ENCODE results near the gene THOC2.

THOC2 gene

DNA sequence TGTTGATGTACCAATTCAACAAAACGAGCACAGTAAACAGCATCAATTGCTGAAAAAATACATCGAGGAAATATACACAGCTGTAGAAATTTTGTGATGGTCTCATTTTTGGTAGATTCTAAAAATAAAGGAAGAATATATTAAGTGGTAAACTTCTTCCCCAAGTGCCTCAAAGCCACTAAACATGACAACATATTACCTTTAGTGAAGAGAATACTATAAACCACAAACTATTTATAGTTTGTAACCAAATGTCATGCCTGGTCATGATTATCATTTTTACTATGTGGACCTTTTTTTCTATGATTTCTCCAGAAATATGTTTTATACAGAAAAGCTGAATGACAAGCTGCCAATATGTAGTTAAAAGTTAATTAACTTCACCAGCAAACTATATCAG, 106.9 kb downstream of the THOC2 start:
- H3K27me3 ChIP-seq (ENCODE audit: insufficient read depth, poor library complexity, severe bottlenecking), result no peaks in the 10 kb centered on the region
- DNase-seq (ENCODE audit: low read depth in 1 of 2, low spot score in 1 of 2), result no peak
- H3K4me3 ChIP-seq (replicated peaks; ENCODE audit: insufficient read depth, low read length), result no peak overlapping the region
- no peak overlapping the region for H3K27ac ChIP-seq (replicated peaks)
- TF ChIP-seq, protein P1, sequence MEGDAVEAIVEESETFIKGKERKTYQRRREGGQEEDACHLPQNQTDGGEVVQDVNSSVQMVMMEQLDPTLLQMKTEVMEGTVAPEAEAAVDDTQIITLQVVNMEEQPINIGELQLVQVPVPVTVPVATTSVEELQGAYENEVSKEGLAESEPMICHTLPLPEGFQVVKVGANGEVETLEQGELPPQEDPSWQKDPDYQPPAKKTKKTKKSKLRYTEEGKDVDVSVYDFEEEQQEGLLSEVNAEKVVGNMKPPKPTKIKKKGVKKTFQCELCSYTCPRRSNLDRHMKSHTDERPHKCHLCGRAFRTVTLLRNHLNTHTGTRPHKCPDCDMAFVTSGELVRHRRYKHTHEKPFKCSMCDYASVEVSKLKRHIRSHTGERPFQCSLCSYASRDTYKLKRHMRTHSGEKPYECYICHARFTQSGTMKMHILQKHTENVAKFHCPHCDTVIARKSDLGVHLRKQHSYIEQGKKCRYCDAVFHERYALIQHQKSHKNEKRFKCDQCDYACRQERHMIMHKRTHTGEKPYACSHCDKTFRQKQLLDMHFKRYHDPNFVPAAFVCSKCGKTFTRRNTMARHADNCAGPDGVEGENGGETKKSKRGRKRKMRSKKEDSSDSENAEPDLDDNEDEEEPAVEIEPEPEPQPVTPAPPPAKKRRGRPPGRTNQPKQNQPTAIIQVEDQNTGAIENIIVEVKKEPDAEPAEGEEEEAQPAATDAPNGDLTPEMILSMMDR (IDR thresholded peaks at IDR 0.05; ENCODE audit: insufficient read depth, low read length), result no peak
- TF ChIP-seq GABPA (IDR thresholded peaks at IDR 0.05; ENCODE audit: low read depth) (no peak), SPI1 (IDR thresholded peaks at IDR 0.05; ENCODE audit: borderline replicate concordance, low read depth) (no peak), POLR2AphosphoS5 (IDR thresholded peaks at IDR 0.05; ENCODE audit: low read depth) (no peak)
- TF ChIP-seq, protein P2, sequence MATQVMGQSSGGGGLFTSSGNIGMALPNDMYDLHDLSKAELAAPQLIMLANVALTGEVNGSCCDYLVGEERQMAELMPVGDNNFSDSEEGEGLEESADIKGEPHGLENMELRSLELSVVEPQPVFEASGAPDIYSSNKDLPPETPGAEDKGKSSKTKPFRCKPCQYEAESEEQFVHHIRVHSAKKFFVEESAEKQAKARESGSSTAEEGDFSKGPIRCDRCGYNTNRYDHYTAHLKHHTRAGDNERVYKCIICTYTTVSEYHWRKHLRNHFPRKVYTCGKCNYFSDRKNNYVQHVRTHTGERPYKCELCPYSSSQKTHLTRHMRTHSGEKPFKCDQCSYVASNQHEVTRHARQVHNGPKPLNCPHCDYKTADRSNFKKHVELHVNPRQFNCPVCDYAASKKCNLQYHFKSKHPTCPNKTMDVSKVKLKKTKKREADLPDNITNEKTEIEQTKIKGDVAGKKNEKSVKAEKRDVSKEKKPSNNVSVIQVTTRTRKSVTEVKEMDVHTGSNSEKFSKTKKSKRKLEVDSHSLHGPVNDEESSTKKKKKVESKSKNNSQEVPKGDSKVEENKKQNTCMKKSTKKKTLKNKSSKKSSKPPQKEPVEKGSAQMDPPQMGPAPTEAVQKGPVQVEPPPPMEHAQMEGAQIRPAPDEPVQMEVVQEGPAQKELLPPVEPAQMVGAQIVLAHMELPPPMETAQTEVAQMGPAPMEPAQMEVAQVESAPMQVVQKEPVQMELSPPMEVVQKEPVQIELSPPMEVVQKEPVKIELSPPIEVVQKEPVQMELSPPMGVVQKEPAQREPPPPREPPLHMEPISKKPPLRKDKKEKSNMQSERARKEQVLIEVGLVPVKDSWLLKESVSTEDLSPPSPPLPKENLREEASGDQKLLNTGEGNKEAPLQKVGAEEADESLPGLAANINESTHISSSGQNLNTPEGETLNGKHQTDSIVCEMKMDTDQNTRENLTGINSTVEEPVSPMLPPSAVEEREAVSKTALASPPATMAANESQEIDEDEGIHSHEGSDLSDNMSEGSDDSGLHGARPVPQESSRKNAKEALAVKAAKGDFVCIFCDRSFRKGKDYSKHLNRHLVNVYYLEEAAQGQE (IDR thresholded peaks at IDR 0.05; ENCODE audit: insufficient replicate concordance, low read depth), result no peak

DNA sequence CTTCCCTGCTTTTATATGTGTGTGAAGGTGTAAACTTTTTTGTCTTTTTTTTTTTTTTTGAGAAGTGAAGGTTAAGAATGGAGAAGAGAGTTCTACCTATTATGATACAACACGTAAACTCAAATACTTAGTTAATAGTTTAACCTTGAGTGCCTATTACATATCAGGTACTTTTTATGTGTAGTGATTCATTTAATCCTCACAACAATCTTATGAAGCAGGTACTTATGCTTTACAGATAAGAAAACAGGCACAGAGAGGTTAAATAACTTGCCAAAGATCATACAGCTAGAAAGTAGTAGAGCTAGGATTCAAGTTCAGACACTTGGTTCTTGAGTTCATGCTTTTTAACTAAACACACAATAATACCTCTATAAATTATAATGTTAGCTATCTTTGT, 107.4 kb downstream of the THOC2 start:
- no peaks in the 10 kb centered on the region for H3K27me3 ChIP-seq (ENCODE audit: insufficient read depth, poor library complexity, severe bottlenecking)

DNA sequence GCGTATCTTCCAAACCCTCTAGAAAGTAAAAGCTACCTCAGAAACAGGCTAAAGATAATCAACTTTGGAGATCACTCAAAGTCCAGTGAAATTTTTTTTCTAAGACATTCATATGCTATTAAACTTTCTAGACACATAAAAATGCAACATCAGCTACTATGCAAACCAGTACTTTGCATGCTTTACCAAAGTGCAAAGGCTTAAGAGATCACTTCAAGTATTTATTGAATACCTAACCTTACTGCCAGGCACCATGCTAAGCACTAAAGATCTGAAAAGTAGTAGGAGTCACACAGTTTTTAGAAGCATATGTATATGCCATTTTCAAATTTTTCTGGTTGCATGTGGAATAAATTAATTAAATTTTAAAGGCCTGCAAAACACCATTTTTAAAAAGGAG, 115.8 kb downstream of the THOC2 start:
- H3K4me3 ChIP-seq (replicated peaks; ENCODE audit: insufficient read depth, low read length), result no peak overlapping the region

More for the DNA sequence above, 107.4 kb downstream of the THOC2 start:
- Histone ChIP-seq H3K27ac (replicated peaks) (no peak overlapping the region), H3K4me3 (replicated peaks; ENCODE audit: insufficient read depth, low read length) (no peak overlapping the region)
- TF ChIP-seq POLR2AphosphoS5 (IDR thresholded peaks at IDR 0.05; ENCODE audit: low read depth), result no peak
- no peak for TF ChIP-seq GABPA (IDR thresholded peaks at IDR 0.05; ENCODE audit: low read depth)
- no peak for TF ChIP-seq SPI1 (IDR thresholded peaks at IDR 0.05; ENCODE audit: borderline replicate concordance, low read depth)
- TF ChIP-seq, protein P1 (IDR thresholded peaks at IDR 0.05; ENCODE audit: insufficient read depth, low read length), result no peak
- TF ChIP-seq, protein P2 (IDR thresholded peaks at IDR 0.05; ENCODE audit: insufficient replicate concordance, low read depth), result no peak
- DNase-seq (ENCODE audit: low read depth in 1 of 2, low spot score in 1 of 2), result no peak

More for the DNA sequence above, 115.8 kb downstream of the THOC2 start:
- TF ChIP-seq GABPA (IDR thresholded peaks at IDR 0.05; ENCODE audit: low read depth), result no peak
- TF ChIP-seq, protein P1 (IDR thresholded peaks at IDR 0.05; ENCODE audit: insufficient read depth, low read length), result no peak
- TF ChIP-seq SPI1 (IDR thresholded peaks at IDR 0.05; ENCODE audit: borderline replicate concordance, low read depth), result no peak
- TF ChIP-seq POLR2AphosphoS5 (IDR thresholded peaks at IDR 0.05; ENCODE audit: low read depth), result no peak
- TF ChIP-seq, protein P2 (IDR thresholded peaks at IDR 0.05; ENCODE audit: insufficient replicate concordance, low read depth), result no peak
- no peaks in the 10 kb centered on the region for H3K27me3 ChIP-seq (ENCODE audit: insufficient read depth, poor library complexity, severe bottlenecking)
- no peak overlapping the region for H3K27ac ChIP-seq (replicated peaks)
- no peak for DNase-seq (ENCODE audit: low read depth in 1 of 2, low spot score in 1 of 2)
